Measurements from ENCODE around the gene LBH.

The LBH gene

DNA sequence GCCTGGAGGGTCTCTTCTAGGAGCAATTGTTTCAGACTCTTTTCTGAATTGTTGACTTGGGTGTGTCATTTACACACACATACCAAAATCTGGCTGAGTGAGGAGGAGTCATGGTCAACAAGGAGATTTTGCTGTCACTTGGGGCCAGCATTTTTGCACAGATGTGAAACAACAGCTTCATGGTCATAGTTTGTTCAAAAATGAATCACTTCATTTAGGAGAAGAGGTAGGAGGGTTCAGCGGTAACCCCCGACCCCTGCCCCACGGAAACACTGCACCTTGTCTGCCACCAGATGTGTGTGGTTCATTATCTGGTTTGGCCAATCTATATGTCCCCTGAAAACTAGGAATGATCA is 42.2 kb downstream of the LBH start:
- DNase-seq (ENCODE audit: low read depth, low spot score): no peak

DNA sequence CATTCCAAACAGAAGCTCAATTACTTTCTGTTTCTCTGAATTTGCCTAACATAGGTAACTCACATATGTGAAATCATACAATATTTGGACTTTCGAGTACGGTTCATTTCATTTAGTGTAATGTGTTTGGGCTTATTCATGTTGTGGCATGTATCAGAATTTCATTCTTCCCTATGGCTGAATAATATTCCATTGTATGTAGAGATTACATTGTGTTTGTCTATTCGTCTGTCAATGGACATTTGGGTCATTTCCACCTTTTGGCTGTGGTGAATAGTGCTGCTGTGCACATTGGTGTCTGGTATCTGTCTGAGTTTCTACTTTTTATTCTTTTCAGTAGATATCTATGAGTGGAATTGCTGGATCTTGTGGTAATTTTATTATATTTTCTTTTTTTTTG is 43.9 kb downstream of the LBH start:
- DNase-seq (ENCODE audit: low read depth, low spot score): no peak

DNA sequence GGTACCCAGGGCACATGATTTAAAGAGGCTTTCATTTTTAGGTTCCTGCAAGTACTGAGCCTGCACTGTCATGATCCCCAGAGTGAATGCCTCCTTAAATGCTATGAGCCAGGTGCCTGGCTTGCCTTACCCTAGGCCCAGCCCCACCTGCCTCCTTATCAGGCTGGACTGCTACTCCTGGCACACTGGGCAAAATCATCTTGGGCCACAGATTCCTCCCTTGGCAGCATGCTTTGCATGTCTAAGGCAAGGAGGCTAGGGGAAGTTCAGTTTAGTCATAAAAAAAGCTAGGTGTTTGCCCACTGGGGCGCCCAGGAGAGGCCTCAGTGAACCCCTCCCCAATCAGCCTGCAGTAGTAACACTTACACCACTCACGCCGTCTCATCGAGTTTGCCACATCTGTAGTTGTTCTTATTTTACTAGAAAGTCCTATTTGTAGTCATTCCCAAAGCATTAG is 45.1 kb downstream of the LBH start:
- no peak for DNase-seq (ENCODE audit: low read depth, low spot score)

DNA sequence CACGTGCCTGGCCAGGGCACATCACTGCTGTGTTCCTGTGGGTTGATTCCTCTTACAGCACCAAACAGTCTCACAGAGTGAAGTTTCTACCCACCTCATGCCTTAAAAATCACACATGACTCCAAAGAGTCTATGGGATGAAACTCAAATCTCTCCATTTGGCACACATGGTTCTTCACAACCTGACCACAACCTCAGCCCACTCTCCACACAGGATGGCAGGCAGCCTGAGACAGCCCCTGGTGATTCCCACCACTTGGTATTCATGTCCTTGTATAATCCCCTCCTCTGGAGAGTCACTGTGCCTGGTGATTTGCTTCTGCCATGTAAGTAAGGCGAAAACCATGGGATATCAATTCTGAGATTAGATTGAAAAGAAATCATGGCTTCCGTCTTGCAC is 46.2 kb downstream of the LBH start:
- no peak for DNase-seq (ENCODE audit: low read depth, low spot score)

DNA sequence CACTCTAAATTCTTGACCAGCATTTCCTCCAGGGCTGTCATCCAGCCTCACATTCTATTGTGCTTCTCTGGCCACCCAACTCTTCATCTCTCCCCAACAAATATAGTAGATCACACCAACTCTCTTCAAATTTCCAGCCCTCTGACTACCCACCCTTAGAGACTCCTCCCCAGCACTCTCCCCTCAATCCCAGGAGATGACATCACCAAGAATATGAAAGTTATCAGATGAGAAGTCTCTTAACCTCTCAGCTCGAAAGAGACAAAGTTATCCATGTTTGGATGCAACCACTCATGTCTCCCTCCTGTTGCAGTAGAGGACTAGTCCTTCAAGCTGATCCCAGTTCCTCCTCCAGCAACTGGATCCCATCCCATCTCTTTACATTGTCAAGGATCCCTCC is 47.1 kb downstream of the LBH start:
- DNase-seq (ENCODE audit: low read depth, low spot score): no peak

DNA sequence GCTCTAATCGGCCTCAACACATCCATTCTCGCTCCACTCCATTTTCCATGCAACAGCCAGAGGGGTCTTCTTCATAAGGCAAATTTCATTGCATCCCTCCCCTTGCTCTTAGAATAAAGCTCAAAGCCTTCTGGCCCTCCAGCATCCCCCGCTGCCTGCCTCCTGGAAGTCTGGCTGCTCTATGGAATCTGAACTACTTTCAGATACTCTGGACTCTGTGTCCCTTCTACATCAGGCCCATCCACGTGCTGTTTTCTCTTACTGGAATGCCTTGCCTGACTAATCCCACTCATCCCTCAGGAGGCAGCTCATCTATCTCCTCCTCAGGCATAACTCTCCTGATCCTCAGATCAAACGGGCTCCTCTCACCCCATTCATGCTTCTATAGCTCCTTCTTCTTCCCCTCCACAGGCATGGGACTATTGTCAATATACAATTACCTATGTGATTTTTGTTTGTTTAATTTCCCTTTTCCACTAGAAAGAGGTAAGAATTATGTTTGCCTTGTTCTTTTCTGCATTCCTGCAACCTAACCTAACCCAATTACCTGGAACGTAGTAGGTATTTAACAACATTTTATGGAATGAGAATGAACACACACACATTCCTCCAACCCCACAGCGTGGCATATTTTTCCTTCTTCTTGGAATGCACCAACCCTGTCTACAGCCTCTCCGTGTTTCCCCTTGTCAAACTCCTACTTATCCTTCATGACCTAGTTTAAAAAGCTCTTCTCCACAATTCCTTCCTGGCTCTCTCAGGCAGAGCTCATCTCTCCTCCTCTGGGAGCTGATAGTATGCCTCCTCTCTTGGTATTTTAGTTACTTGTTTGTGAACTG is 49.5 kb downstream of the LBH start:
- no peak for DNase-seq (ENCODE audit: low read depth, low spot score)

DNA sequence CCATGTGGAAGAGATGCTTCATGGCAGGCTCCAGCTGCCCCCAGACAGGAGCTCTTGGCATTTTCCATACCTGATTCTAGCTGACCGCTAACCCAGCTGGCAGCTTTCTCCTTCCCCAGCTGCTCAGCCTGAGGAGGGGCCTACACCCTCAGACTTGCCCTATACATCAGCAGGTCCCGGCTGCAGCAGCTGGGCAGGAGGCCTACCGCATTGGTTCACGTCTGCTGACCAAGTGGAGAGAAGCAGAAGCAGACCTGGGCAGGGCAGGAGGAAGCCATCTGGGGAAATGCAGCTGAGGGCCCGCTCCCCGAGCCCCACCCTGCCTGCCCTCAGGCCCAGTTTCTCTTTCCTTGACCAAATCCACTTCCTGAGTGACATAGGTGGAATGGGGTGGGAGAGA is 50.7 kb downstream of the LBH start:
- no peak for DNase-seq (ENCODE audit: low read depth, low spot score)

DNA sequence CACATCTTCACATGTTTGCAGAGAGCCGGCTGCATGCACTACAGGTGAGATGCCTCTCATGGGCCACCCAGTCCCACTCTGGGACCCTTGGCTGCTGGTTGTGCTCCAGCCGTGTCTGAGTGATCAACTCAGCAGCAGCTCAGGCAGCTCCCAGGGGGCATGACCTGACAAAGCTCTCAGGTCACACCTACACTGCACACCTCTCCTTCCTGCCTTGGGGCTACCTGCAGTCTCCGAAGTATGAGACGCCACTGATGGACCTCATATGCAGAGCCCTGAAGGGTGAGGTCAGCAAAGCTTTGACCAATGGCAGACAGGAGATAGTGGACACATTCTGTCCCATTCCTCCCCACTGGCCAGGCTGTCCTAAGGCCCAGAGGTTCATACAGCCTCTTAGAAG is 51.4 kb downstream of the LBH start:
- DNase-seq (ENCODE audit: low read depth, low spot score): no peak

DNA sequence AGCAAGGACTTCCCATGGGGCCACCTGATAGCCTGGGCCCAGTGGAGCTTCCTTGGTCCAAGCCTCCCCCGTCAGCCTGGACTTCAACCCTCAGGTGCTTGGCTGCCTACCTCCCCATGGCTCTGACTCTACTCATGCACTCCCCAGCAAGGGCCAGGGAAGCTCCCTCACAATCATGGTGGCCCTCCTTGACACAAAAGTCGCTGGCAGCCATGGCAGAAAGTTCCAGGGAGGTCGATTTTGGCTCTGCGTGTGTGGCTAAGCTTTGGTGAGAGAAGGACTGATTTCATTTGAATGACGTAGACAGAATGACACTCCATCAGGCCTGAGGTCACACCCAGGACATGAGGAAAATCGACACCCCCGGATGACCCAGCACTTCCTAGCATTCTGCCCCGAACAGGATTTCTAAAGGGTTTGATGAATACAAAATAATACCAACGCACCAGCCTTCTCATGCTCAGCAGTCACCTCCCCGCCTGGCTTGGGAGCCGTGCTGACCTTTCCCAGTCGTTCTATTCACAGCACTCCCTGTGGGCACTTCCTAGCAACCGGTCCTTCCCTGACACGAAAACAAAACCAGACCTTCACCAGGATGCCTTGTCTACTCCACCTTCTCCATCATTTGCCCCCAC is 52.7 kb downstream of the LBH start:
- no peak for DNase-seq (ENCODE audit: low read depth, low spot score)

DNA sequence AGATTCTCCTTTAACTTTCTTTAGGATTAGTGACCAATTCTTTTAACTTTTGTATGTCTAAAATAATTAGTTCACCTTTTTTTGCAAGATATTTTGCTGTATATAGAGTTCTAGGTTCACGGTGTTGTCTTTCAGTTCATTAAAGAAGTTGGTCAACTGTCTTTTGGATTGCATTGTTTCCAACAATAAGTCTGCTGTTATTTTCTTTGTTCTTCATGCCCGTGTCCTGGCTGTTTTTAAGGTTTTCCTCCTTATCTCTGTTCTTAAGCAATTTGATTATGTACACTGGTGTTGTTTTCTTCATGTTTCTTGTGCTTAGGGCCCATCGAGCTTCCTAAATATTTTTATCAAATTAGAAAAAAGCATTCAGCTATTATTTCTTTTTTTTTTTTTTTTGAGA is 54.4 kb downstream of the LBH start:
- no peak for DNase-seq (ENCODE audit: low read depth, low spot score)

DNA sequence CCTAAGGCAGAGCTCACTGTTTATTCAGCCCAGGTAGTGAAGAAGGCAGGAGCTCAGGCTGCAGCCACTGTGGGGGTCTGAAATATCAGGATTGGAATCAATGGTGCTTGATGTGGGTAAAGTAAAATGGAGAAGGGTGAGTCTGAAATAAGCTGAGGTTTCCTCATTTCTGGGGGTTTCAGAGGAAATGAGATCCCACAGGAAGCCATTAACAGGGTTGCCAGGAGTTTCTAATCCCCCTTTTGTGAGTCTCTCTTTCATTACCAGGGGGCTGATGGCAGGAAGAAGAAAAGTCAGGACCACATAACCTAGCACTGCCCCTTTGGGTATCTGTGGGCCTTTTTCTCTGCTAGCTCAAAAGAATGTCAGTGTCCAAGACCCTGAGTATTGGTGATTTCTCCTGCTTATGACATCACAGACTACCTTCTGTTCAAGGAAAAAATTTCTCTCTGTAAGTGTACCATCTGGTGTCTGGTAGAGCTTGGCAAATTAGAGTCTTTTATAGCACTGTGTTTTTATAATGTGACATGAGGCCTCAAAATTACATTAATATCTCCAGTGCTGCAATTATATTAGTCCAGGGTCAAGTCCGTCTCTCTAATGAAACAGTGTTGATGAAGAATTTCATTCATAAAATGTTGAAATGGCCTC is 56.0 kb downstream of the LBH start:
- DNase-seq (ENCODE audit: low read depth, low spot score): no peak

DNA sequence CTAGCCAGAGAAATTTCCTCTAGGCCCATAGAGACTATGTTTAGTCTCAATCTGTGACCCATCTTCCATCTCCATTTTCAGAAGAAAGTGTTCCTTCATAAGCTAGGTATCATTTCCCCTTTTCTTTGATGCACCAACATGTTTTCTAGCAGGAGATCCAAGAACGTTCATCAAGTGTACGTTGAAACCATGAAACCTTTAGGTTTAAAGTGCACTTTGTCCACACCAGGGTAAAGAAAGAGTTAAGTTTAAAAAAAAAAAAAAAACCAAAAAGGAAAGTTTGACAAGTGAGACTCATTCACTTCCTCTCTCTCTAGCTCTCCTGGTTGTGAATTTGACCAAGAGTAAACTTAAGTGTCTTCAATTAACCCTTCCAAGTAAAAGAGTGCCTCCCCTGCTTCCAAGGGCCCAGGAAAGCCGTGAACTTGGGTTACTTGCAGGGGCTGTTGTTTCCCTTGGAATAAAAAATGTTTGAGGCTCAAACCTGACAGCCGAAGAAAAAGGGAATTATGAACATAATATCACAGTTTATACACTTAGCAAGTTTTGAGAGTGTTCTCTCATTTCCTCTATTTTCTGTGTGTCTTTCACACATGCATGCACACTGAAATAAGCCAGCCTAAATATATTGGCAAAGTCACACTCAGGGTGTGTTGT is 56.7 kb downstream of the LBH start:
- no peak for DNase-seq (ENCODE audit: low read depth, low spot score)

DNA sequence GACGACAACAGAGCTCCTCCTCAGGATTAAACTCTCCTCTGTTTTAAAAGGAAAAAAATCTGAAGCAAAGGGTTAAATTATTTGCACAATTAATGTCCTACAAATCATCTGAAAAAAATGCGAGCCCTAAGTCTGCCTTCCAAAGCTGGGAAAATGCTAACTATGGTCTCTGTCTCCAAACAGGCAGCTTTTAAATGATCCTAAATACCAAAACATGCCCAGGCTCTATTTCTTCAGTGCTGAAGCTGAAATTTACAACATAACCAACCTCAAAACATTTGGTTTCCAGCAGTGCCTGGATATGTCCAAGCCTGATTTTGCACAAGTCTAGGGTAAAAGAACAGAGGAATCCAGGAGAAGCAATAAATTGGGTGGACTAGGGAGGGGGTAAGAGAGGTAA is 57.2 kb downstream of the LBH start:
- DNase-seq (ENCODE audit: low read depth, low spot score): no peak

DNA sequence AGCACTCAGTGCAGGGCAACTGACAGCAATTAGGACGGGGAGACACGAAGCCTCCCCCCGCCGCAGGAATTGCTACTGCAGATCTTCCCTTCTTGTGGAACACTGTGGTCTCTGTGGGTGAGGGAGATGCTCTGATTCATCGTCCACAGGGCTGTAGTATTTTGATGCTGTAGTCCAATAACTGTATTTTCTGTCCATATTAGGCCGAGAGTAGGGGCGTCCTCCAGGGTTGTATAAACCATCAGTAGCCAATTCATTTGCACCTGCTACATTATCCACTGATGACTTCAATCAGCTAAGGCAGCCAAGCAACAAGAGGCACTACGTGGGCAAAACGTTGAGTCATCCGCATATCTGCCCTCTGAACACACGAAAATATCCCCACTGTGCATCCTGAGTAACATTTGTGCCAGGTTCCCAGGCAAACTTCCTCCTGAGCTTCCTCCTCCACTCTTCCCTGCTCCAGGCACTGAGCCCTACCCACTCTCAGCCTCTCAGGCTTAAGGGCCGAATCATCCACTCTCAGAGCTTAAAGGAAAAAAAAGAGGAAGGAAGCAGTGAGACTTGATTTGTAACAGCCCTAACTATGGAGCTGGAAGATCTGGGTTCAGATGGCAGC is 62.1 kb downstream of the LBH start:
- no peak for DNase-seq (ENCODE audit: low read depth, low spot score)

DNA sequence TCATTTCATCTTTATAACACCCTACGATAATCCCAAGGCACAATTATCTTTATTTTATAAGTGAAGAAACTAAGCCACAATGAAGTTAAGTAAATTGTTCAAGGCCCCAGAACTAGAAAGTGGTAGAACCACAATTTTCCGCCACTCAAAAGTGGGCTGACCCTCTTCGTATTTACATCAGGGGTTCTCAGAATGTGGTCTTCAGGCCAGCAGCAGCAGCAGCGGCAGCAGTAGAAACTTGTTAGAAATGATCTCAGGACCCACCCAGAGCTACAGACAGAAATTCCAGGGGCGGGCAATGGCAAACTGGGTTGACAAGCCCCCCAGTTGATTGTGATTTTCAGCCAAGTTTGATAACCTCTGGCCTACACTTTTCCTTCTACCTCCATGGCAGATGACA is 62.8 kb downstream of the LBH start:
- DNase-seq (ENCODE audit: low read depth, low spot score): no peak

DNA sequence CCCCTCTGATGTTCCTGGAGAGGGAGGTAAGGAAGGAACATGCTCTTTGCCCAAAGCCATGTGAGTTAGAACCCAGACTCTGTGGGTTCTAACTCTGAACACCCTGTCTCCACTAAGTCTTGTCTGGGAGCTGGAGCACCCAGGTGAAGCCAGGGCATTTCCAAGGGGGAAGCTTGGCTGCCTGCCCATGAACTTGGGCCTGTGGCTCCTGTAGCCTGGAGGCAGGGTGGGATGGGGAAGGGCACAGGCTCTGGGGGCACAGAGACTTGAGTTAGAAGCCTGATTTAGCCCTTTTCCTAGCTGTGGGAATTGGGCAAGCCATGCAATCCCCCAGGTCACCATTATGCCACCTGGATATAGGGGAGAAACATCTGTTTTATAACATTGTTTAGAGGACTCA is 65.2 kb downstream of the LBH start:
- no peak for DNase-seq (ENCODE audit: low read depth, low spot score)

DNA sequence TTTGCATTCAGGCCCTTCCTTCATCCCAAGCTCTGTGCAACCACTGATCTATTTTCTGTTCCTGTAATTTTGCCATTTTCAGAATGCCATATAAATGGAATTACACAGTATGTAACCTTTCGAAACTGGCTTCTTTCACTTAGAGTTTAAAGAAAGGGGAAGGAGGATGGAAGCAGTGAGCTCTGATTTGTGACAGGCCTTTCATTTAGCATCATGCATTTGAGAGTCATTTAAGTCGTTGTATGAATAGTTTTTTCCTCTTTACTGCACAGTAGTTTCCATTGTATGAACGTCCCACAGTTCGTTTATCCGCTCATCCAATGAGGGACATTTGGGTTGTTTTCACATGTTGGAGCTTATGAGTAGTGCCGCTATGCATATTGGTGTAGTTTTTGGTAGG is 67.0 kb downstream of the LBH start:
- no peak for DNase-seq (ENCODE audit: low read depth, low spot score)

DNA sequence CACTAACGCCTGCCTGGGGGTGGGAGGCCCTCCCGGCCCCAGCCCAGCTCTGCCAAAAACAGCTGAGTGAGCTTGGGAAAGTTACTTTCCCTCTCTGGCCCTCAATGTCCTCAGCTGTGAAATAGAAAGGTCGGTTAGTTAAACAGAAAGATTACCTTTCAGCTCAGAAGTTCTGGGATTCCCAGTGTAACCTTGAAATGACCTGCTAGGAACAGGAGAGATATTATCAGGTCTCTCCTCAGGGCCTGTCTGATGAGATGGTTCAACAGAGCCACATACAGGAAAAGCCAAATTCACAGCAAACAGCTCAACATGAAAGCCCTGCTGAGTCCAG is 68.8 kb downstream of the LBH start:
- DNase-seq (ENCODE audit: low read depth, low spot score): no peak

DNA sequence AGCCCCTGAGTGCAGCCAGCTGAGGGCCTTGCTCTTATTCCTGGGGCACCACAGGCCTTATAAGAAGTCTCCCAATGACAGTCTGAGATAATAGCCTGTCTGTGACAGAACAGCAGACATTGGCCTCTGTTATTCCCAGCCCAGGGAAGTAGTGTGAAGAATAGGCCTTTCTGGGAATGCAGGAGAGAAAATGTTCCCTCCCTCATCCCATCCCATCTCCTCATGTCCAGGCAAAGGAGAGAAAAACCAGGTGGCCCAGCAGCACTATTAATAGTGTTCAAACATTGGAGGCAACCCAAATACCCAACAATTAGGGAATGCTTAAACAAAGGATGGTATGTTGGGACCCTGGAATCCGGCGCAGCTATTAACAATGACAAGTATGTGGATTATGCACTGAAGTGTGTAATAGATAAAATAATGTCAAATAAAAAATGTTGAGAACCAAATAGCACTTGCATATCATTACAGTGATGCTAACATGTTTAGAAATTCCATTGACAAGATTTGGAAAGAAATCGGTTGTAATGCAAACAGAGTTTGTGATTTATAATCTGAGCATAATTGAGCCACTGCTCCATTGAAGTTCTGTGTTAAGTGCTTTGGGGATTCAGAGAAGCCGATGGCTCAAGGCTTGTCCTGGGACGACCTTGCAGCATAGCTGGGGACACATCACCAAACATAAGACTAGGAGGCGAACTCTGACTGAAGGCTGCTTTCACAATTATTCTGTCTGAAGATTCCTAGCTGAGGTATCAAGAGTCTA is 69.3 kb downstream of the LBH start:
- no peak for DNase-seq (ENCODE audit: low read depth, low spot score)

DNA sequence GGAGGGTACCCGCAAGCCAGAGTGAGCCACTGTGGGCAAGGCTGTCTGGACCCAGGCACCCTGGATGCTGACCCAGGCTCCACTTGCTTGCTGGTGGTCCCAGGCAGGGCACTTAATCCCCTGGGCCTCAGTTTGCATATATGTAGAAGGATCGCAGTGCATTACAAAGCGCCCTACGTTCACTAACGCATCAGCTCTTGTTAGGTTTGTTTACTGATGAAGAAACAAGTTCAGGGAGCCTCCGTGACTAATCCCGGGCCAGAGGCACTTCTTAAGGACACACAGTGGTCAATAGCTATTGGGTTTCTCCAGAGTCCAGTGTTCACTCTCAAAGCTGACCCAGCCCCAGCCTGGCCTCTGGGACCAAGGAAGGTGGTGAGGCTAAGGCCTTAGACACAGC is 70.2 kb downstream of the LBH start:
- DNase-seq (ENCODE audit: low read depth, low spot score): no peak

DNA sequence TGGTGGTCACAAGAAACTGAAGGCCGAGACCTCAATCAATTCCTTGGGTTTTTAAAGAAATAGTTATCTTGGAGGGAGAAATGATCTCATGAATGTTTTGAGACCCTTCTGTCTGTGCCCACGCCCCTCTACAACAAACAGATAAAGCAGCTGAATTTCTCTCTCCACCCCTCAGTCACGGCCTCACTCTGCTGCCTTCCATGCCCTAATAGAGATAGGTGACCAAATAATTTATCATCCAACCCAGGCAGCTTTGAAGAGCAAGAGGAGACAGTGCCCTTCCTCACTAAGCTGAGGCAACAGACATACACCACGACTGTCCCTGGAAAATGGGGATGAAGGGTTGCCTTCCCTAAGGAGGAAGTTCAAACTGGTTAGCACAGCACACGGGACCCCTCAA is 71.2 kb downstream of the LBH start:
- DNase-seq (ENCODE audit: low read depth, low spot score): no peak

Measured in smooth muscle cell of the brain vasculature (primary cell).